HG02973 (cell line): ENCODE results near the gene TRPM4.
"Not testable (repeated sequence)": the region's sequence is repeated elsewhere in the genome, so short reads cannot be mapped to it uniquely, and the experiment has no call there.

Source experiments
- ATAC-seq: cut with Tn5 transposase; IDR thresholded peaks from one replicate; pipeline ENCODE4 v1.9.1; 2021; ENCODE audit warnings: moderate library complexity; ENCODE audit not compliant: unreplicated experiment

Gene TRPM4

GRCh38 chr19:49224441-49224840, 66.8 kb downstream of the TRPM4 start:
- not testable (repeated sequence) for ATAC-seq

- ATAC-seq = no peak
These were observed 67.3 kb downstream of the TRPM4 start for GRCh38 chr19:49224879-49225278.

- no peak for ATAC-seq
These were observed 71.8 kb downstream of the TRPM4 start for GRCh38 chr19:49229416-49229815.

- ATAC-seq = no peak
These were observed 73.8 kb downstream of the TRPM4 start for GRCh38 chr19:49231389-49231788.

GRCh38 chr19:49231804-49232203, 74.2 kb downstream of the TRPM4 start:
- no peak for ATAC-seq

GRCh38 chr19:49233163-49233562, 75.6 kb downstream of the TRPM4 start:
- no peak for ATAC-seq

GRCh38 chr19:49241769-49242168, 84.2 kb downstream of the TRPM4 start:
- no peak for ATAC-seq

GRCh38 chr19:49243129-49243528, 85.5 kb downstream of the TRPM4 start:
- no peak for ATAC-seq

- no peak for ATAC-seq
These were observed 86.1 kb downstream of the TRPM4 start for GRCh38 chr19:49243726-49244125.

GRCh38 chr19:49244256-49244655, 86.7 kb downstream of the TRPM4 start:
- ATAC-seq = no peak

- ATAC-seq = no peak
These were observed 90.1 kb downstream of the TRPM4 start for GRCh38 chr19:49247676-49248075.

GRCh38 chr19:49249933-49250332, 92.3 kb downstream of the TRPM4 start:
- no peak for ATAC-seq

GRCh38 chr19:49255674-49256073, 98.1 kb downstream of the TRPM4 start:
- no peak for ATAC-seq

GRCh38 chr19:49256691-49257090, 99.1 kb downstream of the TRPM4 start:
- no peak for ATAC-seq
